H9 (cell line): ENCODE data around the gene CD151. TPM values are rescaled to one million over a fixed set of nuclear protein-coding genes. Genes with fewer than 3 reads are reported as not detected.

ENCODE experiments used
- DNase-seq: peaks from one replicate; pipeline ENCODE4 v3.0.0-alpha.2; 2017
- H2AFZ ChIP-seq: one replicate; pipeline ENCODE4 v1.6.1; 2013; ENCODE audit warnings: mild to moderate bottlenecking, low read length, control low read depth, moderate library complexity
- H2AK5ac ChIP-seq: 2 replicates; pipeline ENCODE4 v1.6.1; 2013; ENCODE audit warnings: low read length, control low read depth, mixed read lengths; ENCODE audit not compliant: insufficient read length
- H2BK120ac ChIP-seq: one replicate; pipeline ENCODE4 v1.6.1; 2013; ENCODE audit warnings: low read depth, mild to moderate bottlenecking, low read length, control low read depth, inconsistent platforms; ENCODE audit not compliant: poor library complexity, severe bottlenecking
- H2BK12ac ChIP-seq: 2 replicates; pipeline ENCODE4 v1.6.1; 2013; ENCODE audit warnings: low read length, control low read depth, mixed read lengths, low read depth; ENCODE audit not compliant: insufficient read length
- H2BK15ac ChIP-seq: 2 replicates; pipeline ENCODE4 v1.6.1; 2013; ENCODE audit warnings: low read depth, low read length, control low read depth
- H2BK20ac ChIP-seq: one replicate; pipeline ENCODE4 v1.6.1; 2013; ENCODE audit warnings: low read depth, mild to moderate bottlenecking, low read length, control low read depth, inconsistent platforms; ENCODE audit not compliant: poor library complexity, severe bottlenecking
- H2BK5ac ChIP-seq: 2 replicates; pipeline ENCODE4 v1.6.1; 2013; ENCODE audit warnings: low read length, control low read depth, mixed read lengths; ENCODE audit not compliant: insufficient read length
- H3K14ac ChIP-seq: 2 replicates; pipeline ENCODE4 v1.6.1; 2013; ENCODE audit warnings: low read length, control low read depth; ENCODE audit not compliant: insufficient read depth
- H3K18ac ChIP-seq: 2 replicates; pipeline ENCODE4 v1.6.1; 2013; ENCODE audit warnings: low read depth, mild to moderate bottlenecking, mixed read lengths, low read length, control low read depth; ENCODE audit not compliant: insufficient read length
- H3K23ac ChIP-seq: 2 replicates; pipeline ENCODE4 v1.6.1; 2013; ENCODE audit warnings: low read length, control low read depth, mixed read lengths, low read depth; ENCODE audit not compliant: insufficient read length
- H3K23me2 ChIP-seq: 2 replicates; pipeline ENCODE4 v1.6.1; 2013; ENCODE audit warnings: low read depth, mild to moderate bottlenecking, mixed read lengths, low read length, control low read depth; ENCODE audit not compliant: insufficient read length, poor library complexity, severe bottlenecking
- H3K27ac ChIP-seq: 2 replicates; pipeline ENCODE4 v1.5.1; 2013; ENCODE audit warnings: low read length, control low read depth, mixed read lengths, low read depth; ENCODE audit not compliant: insufficient read length
- H3K27me3 ChIP-seq: 2 replicates; pipeline ENCODE4 v1.6.1; 2013; ENCODE audit warnings: low read length, control low read depth, inconsistent platforms; ENCODE audit not compliant: insufficient read depth
- H3K4ac ChIP-seq: 2 replicates; pipeline ENCODE4 v1.6.1; 2013; ENCODE audit warnings: low read depth, mild to moderate bottlenecking, control low read depth, inconsistent platforms, low read length, moderate library complexity
- H3K4me1 ChIP-seq: 2 replicates; pipeline ENCODE4 v1.6.1; 2013; ENCODE audit warnings: low read length, control low read depth, inconsistent platforms; ENCODE audit not compliant: insufficient read depth
- H3K4me2 ChIP-seq: 2 replicates; pipeline ENCODE4 v1.6.1; 2013; ENCODE audit warnings: low read length, control low read depth, mixed read lengths; ENCODE audit not compliant: insufficient read length, insufficient read depth
- H3K56ac ChIP-seq: 2 replicates; pipeline ENCODE4 v1.6.1; 2013; ENCODE audit warnings: low read depth, mild to moderate bottlenecking, mixed read lengths, low read length, control low read depth; ENCODE audit not compliant: insufficient read length
- H3K79me1 ChIP-seq: 2 replicates; pipeline ENCODE4 v1.6.1; 2013; ENCODE audit warnings: low read depth, mild to moderate bottlenecking, moderate library complexity, low read length, control low read depth, inconsistent platforms; ENCODE audit not compliant: insufficient read depth, poor library complexity, severe bottlenecking
- H3K79me2 ChIP-seq: 2 replicates; pipeline ENCODE4 v1.6.1; 2013; ENCODE audit warnings: low read length, control low read depth, inconsistent platforms; ENCODE audit not compliant: insufficient read depth
- H3K9ac ChIP-seq: 2 replicates; pipeline ENCODE4 v1.6.1; 2013; ENCODE audit warnings: low read length, control low read depth, mixed read lengths; ENCODE audit not compliant: insufficient read length; ENCODE audit errors: extremely low read depth
- H3K9me3 ChIP-seq: one replicate; pipeline ENCODE4 v1.6.1; 2013; ENCODE audit warnings: low read depth, low read length, inconsistent platforms; ENCODE audit not compliant: control insufficient read depth
- H3T11ph ChIP-seq: one replicate; pipeline ENCODE4 v1.6.1; 2013; ENCODE audit warnings: mild to moderate bottlenecking, low read length, control low read depth, inconsistent platforms
- H4K20me1 ChIP-seq: one replicate; pipeline ENCODE4 v1.6.1; 2013; ENCODE audit not compliant: control insufficient read depth, insufficient read length, insufficient read depth
- H4K5ac ChIP-seq: 2 replicates; pipeline ENCODE4 v1.6.1; 2013; ENCODE audit warnings: low read depth, mild to moderate bottlenecking, mixed read lengths, low read length, control low read depth; ENCODE audit not compliant: insufficient read length
- H4K8ac ChIP-seq: replicated peaks from 2 replicates; pipeline ENCODE4 v1.6.1; 2013; ENCODE audit warnings: low read length, control low read depth, mixed read lengths, low read depth; ENCODE audit not compliant: insufficient read length
- H4K91ac ChIP-seq: 2 replicates; pipeline ENCODE4 v1.6.1; 2013; ENCODE audit warnings: low read depth, mild to moderate bottlenecking, moderate library complexity, mixed read lengths, low read length, control low read depth; ENCODE audit not compliant: insufficient read length
- H3K27ac Mint-ChIP-seq, 3 experiments: 2 replicates in 2 of 3; 3 replicates in 1 of 3; pipeline ENCODE4 v1.8.0; 2020 to 2021; ENCODE audit warnings: mixed read lengths in 3 of 3, mild to moderate bottlenecking in 1 of 3, moderate library complexity in 1 of 3
- H3K27me3 Mint-ChIP-seq: 2 replicates; pipeline ENCODE4 v1.8.0; 2021; ENCODE audit warnings: low read depth, mild to moderate bottlenecking, moderate library complexity, mixed read lengths
- H3K36me3 Mint-ChIP-seq, 3 experiments: 2 replicates in 2 of 3; 3 replicates in 1 of 3; pipeline ENCODE4 v1.8.0; 2020 to 2021; ENCODE audit warnings: low read depth in 3 of 3, mixed read lengths in 3 of 3; ENCODE audit not compliant: insufficient read depth in 1 of 3
- H3K4me1 Mint-ChIP-seq, 2 experiments: 2 replicates each; pipeline ENCODE4 v1.8.0; 2020; ENCODE audit warnings: mixed read lengths in 2 of 2
- H3K4me3 Mint-ChIP-seq, 2 experiments: 2 replicates in 1 of 2; 3 replicates in 1 of 2; pipeline ENCODE4 v1.8.0; 2020 to 2021; ENCODE audit warnings: mild to moderate bottlenecking in 2 of 2, mixed read lengths in 2 of 2, moderate library complexity in 1 of 2
- H3K9me3 Mint-ChIP-seq, 2 experiments: 2 replicates in 1 of 2; 3 replicates in 1 of 2; pipeline ENCODE4 v1.8.0; 2020; ENCODE audit warnings: mild to moderate bottlenecking in 2 of 2, mixed read lengths in 2 of 2, moderate library complexity in 1 of 2
- CTCF ChIP-seq: fragments of 200-600 bp; sonication (generic); conservative IDR thresholded peaks from 3 replicates; pipeline ENCODE4 v1.8.0; 2021; ENCODE audit warnings: antibody characterized with exemption, mild to moderate bottlenecking
- WGBS: extraction: QIAGEN DNeasy Blood & Tissue Kit; methylation state at CpG from one replicate; pipeline ENCODE4 v1.1.7; 2013; ENCODE audit warnings: missing lambda C conversion rate, low lambda C conversion rate, mixed read lengths; ENCODE audit not compliant: insufficient read length; ENCODE audit errors: extremely low coverage; 5-methylcytosine and 5-hydroxymethylcytosine counted together
- total RNA-seq: library from RNA; stranded (reverse); gene quantifications from 2 replicates; pipeline ENCODE4 v1.2.1, GENCODE V29; 2021

Gene CD151
- total RNA-seq, 1 experiment from 2014 or later: 138 TPM

- H2AK5ac ChIP-seq: no peak overlapping the region
- peak overlapping the region; percentile 80 for H3K9ac ChIP-seq
- peaks cover 2% of the 10 kb centered on the region; the same call in 1 of the 2 replicates for H3K4me1 ChIP-seq
- H3K4ac ChIP-seq: no peak overlapping the region
- H2AFZ ChIP-seq: no peak overlapping the region
- H3K23ac ChIP-seq: no peak overlapping the region
- no peak overlapping the region for H3T11ph ChIP-seq
- peak overlapping the region; percentile 20; the same call in 1 of the 2 replicates for H3K14ac ChIP-seq
- no peak overlapping the region for H2BK15ac ChIP-seq
- no peaks in the 10 kb centered on the region for H3K27me3 ChIP-seq
- H3K4me2 ChIP-seq: peak overlapping the region; percentile 66
- no peak overlapping the region for H4K5ac ChIP-seq
- Mint-ChIP-seq H3K4me1 (peaks cover 17 to 38% of the 10 kb centered on the region in 2 experiments), H3K9me3 (no peaks in the 10 kb centered on the region), H3K36me3 (peaks cover 5 to 41% (median 37%) of the 10 kb centered on the region in 3 experiments; a peak in 6 of 7 replicates), H3K4me3 (peak overlapping the region; percentile 84 to 91), H3K27me3 (peaks cover 2% of the 10 kb centered on the region; the same call in 1 of the 2 replicates), H3K27ac (peak overlapping the region in 1 of 3 experiments; percentile 93; a peak in 3 of 7 replicates)
- no peak for TF ChIP-seq CTCF
- H3K23me2 ChIP-seq: peaks cover 12% of the 10 kb centered on the region
- no peak overlapping the region for H2BK12ac ChIP-seq
- H2BK5ac ChIP-seq: no peak overlapping the region
- no peak for DNase-seq
- H2BK120ac ChIP-seq: no peak overlapping the region
- no CpG with 5 or more reads among the region's 27 CpGs for WGBS
- H4K8ac ChIP-seq: no peak overlapping the region
- no peaks in the 10 kb centered on the region; the same call in 1 of the 2 replicates for H3K79me2 ChIP-seq
- no peak overlapping the region for H4K91ac ChIP-seq
- no peak overlapping the region for H2BK20ac ChIP-seq
- no peak overlapping the region for H3K56ac ChIP-seq
- H4K20me1 ChIP-seq: peaks cover 6% of the 10 kb centered on the region
- H3K9me3 ChIP-seq: no peaks in the 10 kb centered on the region
- H3K79me1 ChIP-seq: peaks cover 2% of the 10 kb centered on the region
- H3K18ac ChIP-seq: no peak overlapping the region
- H3K27ac ChIP-seq: no peak overlapping the region
These were observed 9.2 kb downstream of the CD151 start for GRCh38 chr11:841981-842369.
